HG03135 (cell line): ENCODE measurements around the gene ACE.

Source experiments
- ATAC-seq: cut with Tn5 transposase; IDR thresholded peaks from one replicate; pipeline ENCODE4 v1.9.1; 2021; ENCODE audit warnings: mild to moderate bottlenecking, moderate library complexity; ENCODE audit not compliant: unreplicated experiment

The ACE gene

DNA sequence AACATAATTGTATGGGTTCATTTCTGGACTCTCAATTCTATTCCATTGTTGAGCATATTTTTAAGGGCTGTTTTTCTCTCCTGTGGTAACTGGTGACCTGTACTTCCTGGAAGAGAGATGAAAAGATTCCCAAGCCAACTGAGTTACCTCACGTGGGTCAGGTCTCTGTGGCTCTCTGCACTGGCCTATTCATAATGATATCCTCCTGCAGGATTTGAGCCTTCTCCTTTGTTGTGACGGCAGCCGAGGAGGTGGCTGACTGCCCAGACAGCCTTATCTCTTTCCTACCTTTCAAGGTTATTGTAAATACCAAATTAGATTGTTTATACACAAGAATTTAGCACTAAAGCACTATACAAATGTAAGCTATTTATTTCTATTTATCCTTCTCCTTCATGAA, 2.7 kb upstream of the ACE start:
- no peak for ATAC-seq

DNA sequence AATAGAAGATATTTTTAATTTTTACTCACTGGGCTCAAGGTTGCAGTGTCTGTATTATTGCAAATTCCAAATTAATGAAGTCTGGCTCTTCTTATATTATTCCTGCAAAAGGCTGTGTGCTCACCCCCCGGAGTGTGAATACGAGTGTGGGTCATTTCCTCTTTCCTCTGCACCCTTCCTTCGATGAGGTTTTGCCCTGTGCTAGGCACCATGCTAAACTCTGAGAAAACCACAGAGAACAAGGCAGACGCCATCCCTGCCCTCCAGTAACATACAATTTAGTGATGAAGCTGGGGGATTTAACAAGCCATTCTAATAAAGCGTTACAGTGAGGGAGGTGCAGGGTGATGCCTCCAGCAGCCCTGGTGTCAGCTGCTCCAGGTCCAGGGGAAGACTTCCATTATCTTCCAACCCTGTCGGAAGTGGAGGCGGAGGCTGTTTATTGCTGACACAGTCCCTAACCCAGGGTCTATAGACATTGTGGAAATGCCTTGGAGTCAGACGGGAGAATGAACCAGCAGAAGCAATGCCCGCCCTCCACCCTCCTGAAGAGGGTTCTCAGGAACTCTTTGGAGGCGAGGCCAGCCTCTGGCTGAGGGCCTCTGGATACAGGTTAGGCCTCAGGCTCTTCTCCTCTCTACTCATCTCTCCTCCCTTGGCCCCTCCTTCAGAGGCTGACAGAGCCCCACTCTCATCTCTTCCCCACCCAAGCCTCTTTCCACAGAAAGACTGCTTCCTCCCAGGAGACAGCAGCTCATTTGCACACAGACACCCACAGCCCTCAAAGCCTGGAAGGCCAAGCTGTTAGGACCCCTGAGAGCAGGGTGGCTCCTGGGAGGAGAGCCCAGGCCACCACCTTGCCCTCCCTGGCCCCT, 2.0 kb upstream of the ACE start:
- ATAC-seq, result no peak

GRCh38 chr17:63475491-63476412, 1.1 kb upstream of the ACE start:
- no peak for ATAC-seq

DNA sequence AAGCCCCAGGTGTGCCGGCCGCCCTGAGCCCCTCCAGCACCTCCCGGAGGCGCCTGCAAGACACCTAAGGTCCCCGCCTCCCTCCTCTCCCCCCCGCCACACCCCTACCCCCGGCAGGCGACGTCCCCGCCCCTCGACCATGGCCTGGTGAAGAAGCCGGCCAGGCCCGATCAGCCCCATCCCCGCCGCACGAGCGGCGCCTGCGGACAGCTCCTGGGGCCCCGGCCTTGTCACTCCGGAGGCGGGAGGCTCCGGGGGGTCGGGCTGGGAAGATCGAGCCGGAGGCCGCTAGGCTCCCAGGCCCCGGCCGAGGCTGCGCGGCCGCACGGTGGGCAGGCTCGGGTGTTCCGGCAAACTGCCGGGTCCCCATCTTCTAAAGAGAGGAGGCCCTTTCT, 405 bp upstream of the ACE start:
- ATAC-seq, result no peak

- no peak for ATAC-seq
These were observed 899 bp downstream of the ACE start for GRCh38 chr17:63477480-63478440.

DNA sequence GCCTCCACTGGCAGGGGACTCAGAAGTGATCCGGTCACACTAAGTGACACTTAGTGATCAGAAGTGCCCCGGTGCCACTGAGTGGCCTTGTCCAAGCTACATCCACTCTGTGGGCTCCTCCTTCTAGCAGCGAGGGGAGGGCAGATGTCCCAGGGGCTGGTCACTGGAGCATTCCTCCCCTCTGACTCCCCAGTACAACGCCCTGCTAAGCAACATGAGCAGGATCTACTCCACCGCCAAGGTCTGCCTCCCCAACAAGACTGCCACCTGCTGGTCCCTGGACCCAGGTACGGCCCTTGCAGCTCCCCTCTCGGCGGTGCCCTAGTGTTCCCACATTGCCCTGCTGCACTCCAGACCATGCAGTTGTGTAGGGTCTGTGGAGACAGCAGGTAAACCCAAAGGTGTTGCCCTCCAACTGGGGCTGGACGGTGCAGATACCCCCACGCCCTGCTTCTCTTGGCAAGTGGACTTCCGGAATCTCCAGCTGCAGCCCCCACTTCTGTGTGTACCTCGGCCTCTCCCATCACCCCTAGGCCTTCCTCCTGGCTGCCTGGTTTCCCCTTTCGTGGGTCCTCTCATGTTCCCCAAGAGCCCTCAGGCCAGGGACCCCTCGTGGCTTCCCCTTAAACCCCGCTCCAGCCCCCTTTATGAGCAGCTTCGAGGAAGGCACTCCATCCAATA, 2.1 kb downstream of the ACE start:
- ATAC-seq, result peak; percentile 64

- ATAC-seq, result no peak
These were observed 2.8 kb downstream of the ACE start for GRCh38 chr17:63479495-63480184.

GRCh38 chr17:63480192-63480784, 3.4 kb downstream of the ACE start:
- no peak for ATAC-seq

GRCh38 chr17:63480826-63481487, 4.1 kb downstream of the ACE start:
- no peak for ATAC-seq

DNA sequence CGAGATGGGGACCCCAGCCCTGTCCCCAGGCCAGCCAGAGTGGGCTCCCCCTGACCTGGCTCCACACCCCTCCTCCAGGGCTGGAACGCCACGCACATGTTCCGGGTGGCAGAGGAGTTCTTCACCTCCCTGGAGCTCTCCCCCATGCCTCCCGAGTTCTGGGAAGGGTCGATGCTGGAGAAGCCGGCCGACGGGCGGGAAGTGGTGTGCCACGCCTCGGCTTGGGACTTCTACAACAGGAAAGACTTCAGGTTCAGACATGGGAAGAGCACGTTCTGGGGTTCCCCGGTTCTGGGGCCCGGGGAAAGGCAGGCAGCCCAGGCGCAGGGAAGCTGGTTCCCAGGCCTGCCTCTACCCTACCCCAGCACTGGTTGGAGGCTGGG, 4.6 kb downstream of the ACE start:
- ATAC-seq, result no peak

DNA sequence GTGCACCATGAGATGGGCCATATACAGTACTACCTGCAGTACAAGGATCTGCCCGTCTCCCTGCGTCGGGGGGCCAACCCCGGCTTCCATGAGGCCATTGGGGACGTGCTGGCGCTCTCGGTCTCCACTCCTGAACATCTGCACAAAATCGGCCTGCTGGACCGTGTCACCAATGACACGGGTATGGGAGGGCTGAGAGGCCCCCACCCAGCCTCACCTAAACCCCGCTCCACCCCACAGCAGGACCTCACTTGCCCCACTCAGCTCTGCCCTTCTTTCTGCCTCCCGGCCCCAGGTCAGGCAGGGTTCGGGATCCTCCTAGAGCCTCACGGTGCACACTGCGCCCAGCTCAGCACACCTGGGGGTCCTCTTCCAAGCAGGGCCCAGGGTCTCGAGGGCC, 5.6 kb downstream of the ACE start:
- no peak for ATAC-seq

GRCh38 chr17:63483038-63483437, 6.2 kb downstream of the ACE start:
- no peak for ATAC-seq

DNA sequence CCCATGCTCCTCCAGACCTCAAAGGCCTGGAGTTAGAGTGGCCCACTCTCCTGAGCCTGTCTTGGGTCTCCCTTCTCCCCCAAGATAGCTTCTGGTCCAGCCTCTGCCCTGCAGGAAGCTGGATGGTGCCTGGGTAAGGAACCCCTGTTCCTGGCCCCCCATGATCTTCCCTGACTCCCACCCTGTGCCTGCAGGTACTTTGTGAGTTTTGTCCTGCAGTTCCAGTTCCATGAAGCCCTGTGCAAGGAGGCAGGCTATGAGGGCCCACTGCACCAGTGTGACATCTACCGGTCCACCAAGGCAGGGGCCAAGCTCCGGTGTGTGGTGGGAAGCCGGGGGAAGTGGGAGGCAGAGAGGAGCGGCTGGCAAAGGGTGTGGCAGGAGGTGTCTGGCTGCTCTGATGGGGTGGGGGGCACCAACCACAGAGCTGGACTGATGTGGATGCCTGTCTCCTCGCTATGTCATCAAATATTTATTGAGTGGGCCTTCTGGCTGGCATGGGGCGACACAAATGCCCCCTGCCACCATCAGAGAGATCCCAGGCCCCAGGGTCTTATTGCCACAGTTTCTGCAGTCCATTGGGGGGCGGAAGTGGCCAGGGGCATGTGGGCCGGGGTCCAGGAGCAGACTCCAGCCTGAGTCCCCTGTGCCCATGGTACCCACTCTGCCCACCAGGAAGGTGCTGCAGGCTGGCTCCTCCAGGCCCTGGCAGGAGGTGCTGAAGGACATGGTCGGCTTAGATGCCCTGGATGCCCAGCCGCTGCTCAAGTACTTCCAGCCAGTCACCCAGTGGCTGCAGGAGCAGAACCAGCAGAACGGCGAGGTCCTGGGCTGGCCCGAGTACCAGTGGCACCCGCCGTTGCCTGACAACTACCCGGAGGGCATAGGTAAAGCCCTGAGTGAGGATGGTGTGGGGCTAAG, 7.1 kb downstream of the ACE start:
- ATAC-seq, result no peak

- ATAC-seq, result no peak
These were observed 9.6 kb downstream of the ACE start for GRCh38 chr17:63486317-63487013.

- ATAC-seq, result no peak
These were observed 10.1 kb downstream of the ACE start for GRCh38 chr17:63487014-63487339.

DNA sequence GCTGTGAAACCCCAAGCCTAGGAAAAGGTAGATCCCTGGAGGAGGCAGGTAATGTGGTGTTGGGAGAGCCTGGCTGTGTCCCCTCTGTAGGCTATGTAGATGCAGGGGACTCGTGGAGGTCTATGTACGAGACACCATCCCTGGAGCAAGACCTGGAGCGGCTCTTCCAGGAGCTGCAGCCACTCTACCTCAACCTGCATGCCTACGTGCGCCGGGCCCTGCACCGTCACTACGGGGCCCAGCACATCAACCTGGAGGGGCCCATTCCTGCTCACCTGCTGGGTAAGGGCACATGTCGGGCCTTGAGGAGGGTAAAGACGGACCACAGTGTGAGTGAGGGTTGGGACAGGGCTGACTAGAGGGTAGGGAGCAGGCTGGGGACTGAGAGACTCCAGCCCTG, 12.0 kb downstream of the ACE start:
- no peak for ATAC-seq

DNA sequence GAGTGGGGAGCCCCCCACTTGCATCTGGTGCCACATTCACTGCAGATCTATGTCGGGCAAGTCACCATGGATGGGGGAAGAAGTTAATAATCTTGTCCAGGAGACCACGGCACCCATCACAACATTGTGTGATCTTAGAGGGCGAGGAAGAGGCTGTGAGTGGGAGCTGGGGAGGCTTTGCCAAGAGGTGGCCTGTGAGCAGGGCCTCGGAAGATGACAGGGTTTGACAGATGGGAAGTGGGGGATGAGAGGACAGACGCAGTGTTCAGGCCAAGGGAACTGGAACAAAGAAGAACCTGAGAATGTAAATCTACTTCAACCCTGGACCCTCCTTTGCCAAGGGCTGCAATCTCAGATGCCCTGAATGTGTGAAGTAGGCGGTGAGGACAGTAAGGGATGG, 12.4 kb downstream of the ACE start:
- no peak for ATAC-seq
